HCT116 (cell line): Measurements from ENCODE around the gene RASA2. TPM values are rescaled to one million over a fixed set of nuclear protein-coding genes. Genes with fewer than 3 reads are reported as not detected.
"Not testable (repeated sequence)": the region's sequence is repeated elsewhere in the genome, so short reads cannot be mapped to it uniquely, and the experiment has no call there.

Source experiments
- ATAC-seq: fragments of 200-7000 bp; cut with Tn5 transposase; 2 replicates; pipeline ENCODE4 v1.9.1; 2020; ENCODE audit warnings: mild to moderate bottlenecking, moderate library complexity
- BruUV-seq: library from RNA; stranded (reverse); fragments of 400-500 nt; replicated peaks from 2 replicates; lab custom pipeline; 2021; lab: Mats Ljungman, UMichigan
- CTCF ChIA-PET: fragments of 300-600 bp; sonication (Branson Sonifier 250); formaldehyde crosslinking; loops from one replicate; lab custom pipeline; 2021; ENCODE audit warnings: antibody characterized with exemption; lab: Charles Lee
- POLR2A ChIA-PET: fragments of 300-600, 350-600 bp; sonication (Branson Sonifier 250); formaldehyde crosslinking; loops from one replicate; lab custom pipeline; 2021; ENCODE audit warnings: antibody characterized with exemption; lab: Charles Lee
- RAD21 ChIA-PET, 2 experiments: fragments of 300-600 bp; sonication (Branson Sonifier 250); formaldehyde crosslinking; loops; one replicate each; lab custom pipeline; 2023; ENCODE audit warnings: low total read pairs in 2 of 2; ENCODE audit not compliant: uncharacterized antibody in 2 of 2, unreplicated experiment in 2 of 2, low non-redundant PET in 1 of 2; lab: Charles Lee
- DNase-seq: peaks from one replicate; pipeline ENCODE4 v3.0.0-alpha.2; 2010; ENCODE audit warnings: low read depth, low spot score
- H2AFZ ChIP-seq: fragments of 200-600 bp; shearing (Covaris generic), sonication (generic); 2 replicates; pipeline ENCODE4 v1.6.1; 2017; ENCODE audit warnings: low read depth, mixed run types, mixed read lengths, antibody characterized with exemption, low read length; ENCODE audit not compliant: poor library complexity, severe bottlenecking
- H3K27ac ChIP-seq: 2 replicates; pipeline ENCODE4 v1.5.1; 2012; ENCODE audit warnings: low read depth, low read length
- H3K27me3 ChIP-seq: fragments of 200-600 bp; sonication (generic); 2 replicates; pipeline ENCODE4 v1.6.1; 2016; ENCODE audit warnings: mixed run types, low read length, mixed read lengths; ENCODE audit not compliant: insufficient read depth
- H3K36me3 ChIP-seq, 2 experiments: fragments of 200-500 bp in 1 of 2; fragments of 200-600 bp in 1 of 2; sonication (Bioruptor generic) in 1 of 2; sonication (generic) in 1 of 2; 2 replicates each; pipeline versions ENCODE4 v1.5.1 to v1.6.1; 2014 to 2016; ENCODE audit warnings: low read length in 2 of 2, inconsistent platforms in 1 of 2, mixed read lengths in 1 of 2, mixed run types in 1 of 2; ENCODE audit not compliant: insufficient read depth in 2 of 2, control insufficient read depth in 1 of 2
- H3K4me1 ChIP-seq, 2 experiments: fragments of 200-600 bp in 1 of 2; sonication (generic) in 1 of 2; 2 replicates each; pipeline versions ENCODE4 v1.5.1 to v1.6.1; 2012 to 2017; ENCODE audit warnings: low read length in 2 of 2, inconsistent platforms in 1 of 2, mild to moderate bottlenecking in 1 of 2, mixed read lengths in 1 of 2, mixed run types in 1 of 2, moderate library complexity in 1 of 2; ENCODE audit not compliant: insufficient read depth in 2 of 2, control insufficient read depth in 1 of 2
- H3K4me2 ChIP-seq: fragments of 200-600 bp; sonication (generic); 2 replicates; pipeline ENCODE4 v1.6.1; 2017; ENCODE audit warnings: mixed run types, low read length, mixed read lengths
- H3K4me3 ChIP-seq, 2 experiments: fragments of 200-600 bp in 1 of 2; sonication (generic) in 1 of 2; replicated peaks in 1 of 2; 2 replicates each; pipeline ENCODE4 v1.5.1; 2011 to 2016; ENCODE audit warnings: low read length in 2 of 2, control low read depth in 1 of 2, low read depth in 1 of 2, mild to moderate bottlenecking in 1 of 2, mixed read lengths in 1 of 2, mixed run types in 1 of 2
- H3K79me2 ChIP-seq: fragments of 200-600 bp; sonication (generic); 2 replicates; pipeline ENCODE4 v1.6.1; 2017; ENCODE audit warnings: mild to moderate bottlenecking, mixed run types, low read length, moderate library complexity, mixed read lengths; ENCODE audit not compliant: insufficient read depth
- H3K9ac ChIP-seq: fragments of 200-600 bp; sonication (generic); 2 replicates; pipeline ENCODE4 v1.6.1; 2016; ENCODE audit warnings: low read length, mixed read lengths
- H3K9me2 ChIP-seq: fragments of 200-600 bp; sonication (generic), shearing (Covaris generic); 2 replicates; pipeline ENCODE4 v1.6.1; 2017; ENCODE audit warnings: mixed run types, mild to moderate bottlenecking, moderate library complexity; ENCODE audit not compliant: insufficient read depth
- H3K9me3 ChIP-seq, 2 experiments: fragments of 200-500 bp in 1 of 2; fragments of 200-600 bp in 1 of 2; sonication (Bioruptor generic) in 1 of 2; sonication (generic) in 1 of 2; 2 replicates each; pipeline ENCODE4 v1.6.1; 2014 to 2017; ENCODE audit warnings: low read length in 2 of 2, mixed read lengths in 2 of 2, inconsistent platforms in 1 of 2, low read depth in 1 of 2, mild to moderate bottlenecking in 1 of 2, mixed run types in 1 of 2, moderate library complexity in 1 of 2; ENCODE audit not compliant: control insufficient read depth in 1 of 2, insufficient read depth in 1 of 2
- H4K20me1 ChIP-seq: fragments of 200-600 bp; sonication (generic), shearing (Covaris generic); 2 replicates; pipeline ENCODE4 v1.6.1; 2017; ENCODE audit warnings: mixed run types, mild to moderate bottlenecking, moderate library complexity; ENCODE audit not compliant: insufficient read depth
- CBX3 ChIP-seq: IDR thresholded peaks from 2 replicates; pipeline ENCODE4 v1.6.1; 2012; ENCODE audit warnings: low read depth
- ELF1 ChIP-seq: IDR thresholded peaks from 2 replicates; pipeline ENCODE4 v1.6.1; 2012; ENCODE audit warnings: low read depth, borderline replicate concordance
- EZH2 ChIP-seq: fragments of 200-600 bp; sonication (generic); IDR thresholded peaks from 2 replicates; pipeline ENCODE4 v1.6.1; 2017; ENCODE audit warnings: antibody characterized with exemption, mixed run types
- FOSL1 ChIP-seq: IDR thresholded peaks from 2 replicates; pipeline ENCODE4 v1.6.1; 2012; ENCODE audit warnings: low read depth
- JUND ChIP-seq: IDR thresholded peaks from 2 replicates; pipeline ENCODE4 v1.6.1; 2012
- RAD21 ChIP-seq: IDR thresholded peaks from 2 replicates; pipeline ENCODE4 v1.6.1; 2012; ENCODE audit warnings: low read depth, mild to moderate bottlenecking
- SP1 ChIP-seq: IDR thresholded peaks from 2 replicates; pipeline ENCODE4 v1.6.1; 2012; ENCODE audit warnings: low read depth
- SRF ChIP-seq: IDR thresholded peaks from 2 replicates; pipeline ENCODE4 v1.6.1; 2012; ENCODE audit warnings: low read depth
- TCF7L2 ChIP-seq: IDR thresholded peaks from 2 replicates; pipeline ENCODE4 v1.7.0; 2011; ENCODE audit warnings: borderline replicate concordance, inconsistent platforms; ENCODE audit not compliant: insufficient read depth, insufficient read length; ENCODE audit errors: extremely low read depth
- ZFX ChIP-seq: fragments of 450-650 bp; IDR thresholded peaks from 2 replicates; pipeline ENCODE4 v1.6.1; 2017
- intact Hi-C: fragments of 100-400 bp; cut with micrococcal nuclease; formaldehyde crosslinking; loops from 2 replicates; pipeline ENCODE4 v1.10.0; 2022
- total RNA-seq: library from RNA; stranded (reverse); gene quantifications from one replicate; pipeline ENCODE4 v1.2.1, GENCODE V29; 2021; ENCODE audit not compliant: unreplicated experiment
- TF ChIP-seq, protein P1 (sequence below): IDR thresholded peaks from 2 replicates; pipeline ENCODE4 v1.6.1; 2012
- TF ChIP-seq, protein P2 (sequence below), 3 experiments: fragments of 200-600 bp in 1 of 3; sonication (generic) in 1 of 3; IDR thresholded peaks in 2 of 3; conservative IDR thresholded peaks in 1 of 3; 2 replicates each; pipeline ENCODE4 v1.5.1; 2012 to 2017; ENCODE audit warnings: low read depth in 2 of 3, low read length in 2 of 3, antibody characterized with exemption in 1 of 3, borderline replicate concordance in 1 of 3, control low read depth in 1 of 3, mild to moderate bottlenecking in 1 of 3, mixed read lengths in 1 of 3, mixed run types in 1 of 3, moderate library complexity in 1 of 3; ENCODE audit not compliant: insufficient read depth in 1 of 3
- TF ChIP-seq, protein P3 (sequence below): IDR thresholded peaks from 2 replicates; pipeline ENCODE4 v1.6.1; 2011; ENCODE audit warnings: mild to moderate bottlenecking, low read length, moderate library complexity; ENCODE audit not compliant: insufficient replicate concordance; ENCODE audit errors: extremely low read depth
- TF ChIP-seq, protein P4 (sequence below): IDR thresholded peaks from 2 replicates; pipeline ENCODE4 v1.6.1; 2012

Gene RASA2
- total RNA-seq, 1 experiment from 2014 or later: 12.8 TPM

DNA sequence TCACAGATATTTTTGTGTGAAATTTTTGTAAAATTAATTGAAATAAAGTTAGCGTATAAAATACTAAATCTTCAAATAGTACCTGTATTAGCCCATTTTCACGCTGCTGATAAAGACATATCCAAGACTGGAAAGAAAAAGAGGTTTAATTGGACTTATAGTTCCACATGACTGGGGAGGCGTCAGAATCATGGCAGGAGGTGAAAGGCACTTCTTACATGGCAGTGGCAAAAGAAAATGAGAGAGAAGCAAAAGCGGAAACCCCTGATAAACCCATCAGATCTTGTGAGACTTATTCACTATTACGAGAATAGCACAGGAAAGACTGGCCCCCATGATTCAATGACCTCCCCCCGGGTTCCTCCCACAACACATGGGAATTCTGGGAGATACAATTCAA lies 49.2 kb downstream of the RASA2 start:
- DNase-seq, H3K4me2 ChIP-seq, POLR2A ChIA-PET, CTCF ChIA-PET, H3K79me2 ChIP-seq, H3K4me3 ChIP-seq, H2AFZ ChIP-seq, H3K9me2 ChIP-seq, H3K36me3 ChIP-seq, H3K27ac ChIP-seq, intact Hi-C loops, H3K9ac ChIP-seq, RAD21 ChIA-PET, ATAC-seq, H3K9me3 ChIP-seq, BruUV-seq, H3K27me3 ChIP-seq, H4K20me1 ChIP-seq: not testable (repeated sequence)
- peaks cover 9 to 21% of the 10 kb centered on the region in 2 experiments for H3K4me1 ChIP-seq

DNA sequence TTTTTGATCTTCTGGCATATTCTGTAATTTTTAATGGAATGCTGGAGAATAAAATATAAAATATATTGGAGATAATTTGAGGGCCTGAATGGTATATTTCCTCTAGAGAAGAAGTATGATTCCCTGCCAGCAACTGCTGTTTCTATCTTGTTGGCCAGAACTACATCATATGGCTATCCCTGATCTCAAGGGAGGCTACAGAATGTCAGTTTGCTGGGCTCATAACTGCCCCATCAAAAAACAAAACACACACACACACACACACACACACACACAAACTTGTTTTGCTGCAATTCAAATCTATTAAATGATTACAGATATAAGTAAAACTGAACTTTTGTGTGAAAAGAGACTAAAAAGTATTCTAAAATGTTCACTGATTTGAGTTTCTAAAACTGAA lies 51.0 kb downstream of the RASA2 start:
- Histone ChIP-seq H3K4me2 (peak overlapping the region; percentile 44; the same call in 1 of the 2 replicates), H3K9me2 (no peaks in the 10 kb centered on the region), H3K79me2 (no peaks in the 10 kb centered on the region), H3K4me1 (peaks cover 9 to 21% of the 10 kb centered on the region in 2 experiments), H3K9me3 (no peaks in the 10 kb centered on the region), H3K9ac (no peak overlapping the region), H3K36me3 (peaks cover 0 to 7% of the 10 kb centered on the region in 2 experiments; a peak in 1 of 4 replicates), H3K27me3 (no peaks in the 10 kb centered on the region), H2AFZ (no peak overlapping the region), H4K20me1 (no peaks in the 10 kb centered on the region), H3K27ac (no peak overlapping the region), H3K4me3 (no peak overlapping the region)
- ATAC-seq (no peak), DNase-seq (no peak)
- ChIA-PET POLR2A (no interaction called here), RAD21 (no interaction called here), CTCF (no interaction called here)
- no TSS peak for BruUV-seq
- intact Hi-C loops: no loop called here
- TF ChIP-seq, protein P1, sequence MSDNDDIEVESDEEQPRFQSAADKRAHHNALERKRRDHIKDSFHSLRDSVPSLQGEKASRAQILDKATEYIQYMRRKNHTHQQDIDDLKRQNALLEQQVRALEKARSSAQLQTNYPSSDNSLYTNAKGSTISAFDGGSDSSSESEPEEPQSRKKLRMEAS: no peak
- TF ChIP-seq SP1: no peak
- TF ChIP-seq, protein P2, sequence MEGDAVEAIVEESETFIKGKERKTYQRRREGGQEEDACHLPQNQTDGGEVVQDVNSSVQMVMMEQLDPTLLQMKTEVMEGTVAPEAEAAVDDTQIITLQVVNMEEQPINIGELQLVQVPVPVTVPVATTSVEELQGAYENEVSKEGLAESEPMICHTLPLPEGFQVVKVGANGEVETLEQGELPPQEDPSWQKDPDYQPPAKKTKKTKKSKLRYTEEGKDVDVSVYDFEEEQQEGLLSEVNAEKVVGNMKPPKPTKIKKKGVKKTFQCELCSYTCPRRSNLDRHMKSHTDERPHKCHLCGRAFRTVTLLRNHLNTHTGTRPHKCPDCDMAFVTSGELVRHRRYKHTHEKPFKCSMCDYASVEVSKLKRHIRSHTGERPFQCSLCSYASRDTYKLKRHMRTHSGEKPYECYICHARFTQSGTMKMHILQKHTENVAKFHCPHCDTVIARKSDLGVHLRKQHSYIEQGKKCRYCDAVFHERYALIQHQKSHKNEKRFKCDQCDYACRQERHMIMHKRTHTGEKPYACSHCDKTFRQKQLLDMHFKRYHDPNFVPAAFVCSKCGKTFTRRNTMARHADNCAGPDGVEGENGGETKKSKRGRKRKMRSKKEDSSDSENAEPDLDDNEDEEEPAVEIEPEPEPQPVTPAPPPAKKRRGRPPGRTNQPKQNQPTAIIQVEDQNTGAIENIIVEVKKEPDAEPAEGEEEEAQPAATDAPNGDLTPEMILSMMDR (IDR thresholded peaks at IDR 0.05 in 2 of 3, conservative IDR thresholded peaks at IDR 0.05 in 1 of 3; ENCODE audit: borderline replicate concordance in 1 of 3, insufficient read depth in 1 of 3, low read depth in 2 of 3, low read length in 2 of 3): no peak
- TF ChIP-seq, protein P3, sequence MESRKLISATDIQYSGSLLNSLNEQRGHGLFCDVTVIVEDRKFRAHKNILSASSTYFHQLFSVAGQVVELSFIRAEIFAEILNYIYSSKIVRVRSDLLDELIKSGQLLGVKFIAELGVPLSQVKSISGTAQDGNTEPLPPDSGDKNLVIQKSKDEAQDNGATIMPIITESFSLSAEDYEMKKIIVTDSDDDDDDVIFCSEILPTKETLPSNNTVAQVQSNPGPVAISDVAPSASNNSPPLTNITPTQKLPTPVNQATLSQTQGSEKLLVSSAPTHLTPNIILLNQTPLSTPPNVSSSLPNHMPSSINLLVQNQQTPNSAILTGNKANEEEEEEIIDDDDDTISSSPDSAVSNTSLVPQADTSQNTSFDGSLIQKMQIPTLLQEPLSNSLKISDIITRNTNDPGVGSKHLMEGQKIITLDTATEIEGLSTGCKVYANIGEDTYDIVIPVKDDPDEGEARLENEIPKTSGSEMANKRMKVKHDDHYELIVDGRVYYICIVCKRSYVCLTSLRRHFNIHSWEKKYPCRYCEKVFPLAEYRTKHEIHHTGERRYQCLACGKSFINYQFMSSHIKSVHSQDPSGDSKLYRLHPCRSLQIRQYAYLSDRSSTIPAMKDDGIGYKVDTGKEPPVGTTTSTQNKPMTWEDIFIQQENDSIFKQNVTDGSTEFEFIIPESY: no peak
- TF ChIP-seq JUND: no peak
- TF ChIP-seq FOSL1: no peak
- no peak for TF ChIP-seq ZFX
- TF ChIP-seq SRF: no peak
- no peak for TF ChIP-seq TCF7L2
- no peak for TF ChIP-seq CBX3
- no peak for TF ChIP-seq RAD21
- TF ChIP-seq EZH2: no peak
- TF ChIP-seq, protein P4, sequence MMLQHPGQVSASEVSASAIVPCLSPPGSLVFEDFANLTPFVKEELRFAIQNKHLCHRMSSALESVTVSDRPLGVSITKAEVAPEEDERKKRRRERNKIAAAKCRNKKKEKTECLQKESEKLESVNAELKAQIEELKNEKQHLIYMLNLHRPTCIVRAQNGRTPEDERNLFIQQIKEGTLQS: no peak
- no peak for TF ChIP-seq ELF1
